Hepatocyte (in vitro differentiated cells): ENCODE data around the gene OR10H1. TPM values are rescaled to one million over a fixed set of nuclear protein-coding genes. Genes with fewer than 3 reads are reported as not detected.

Experiments used
- DNase-seq: peaks from one replicate; pipeline ENCODE4 v3.0.0-alpha.2; 2016; ENCODE audit warnings: low spot score
- H2AFZ ChIP-seq: fragments of 200-600 bp; sonication (generic); 2 replicates; pipeline ENCODE4 v1.6.0; 2016; ENCODE audit warnings: antibody characterized with exemption, mild to moderate bottlenecking
- H3K27ac ChIP-seq: fragments of 200-600 bp; sonication (generic); 2 replicates; pipeline ENCODE4 v1.5.1; 2016; ENCODE audit warnings: mild to moderate bottlenecking
- H3K27me3 ChIP-seq: fragments of 200-600 bp; sonication (generic); 2 replicates; pipeline ENCODE4 v1.6.1; 2016
- H3K36me3 ChIP-seq: fragments of 200-600 bp; sonication (generic); replicated peaks from 2 replicates; pipeline ENCODE4 v1.5.1; 2016; ENCODE audit warnings: low read depth; ENCODE audit not compliant: insufficient read depth
- H3K4me1 ChIP-seq: fragments of 200-600 bp; sonication (generic); 2 replicates; pipeline ENCODE4 v1.5.1; 2016; ENCODE audit warnings: mild to moderate bottlenecking, moderate library complexity; ENCODE audit not compliant: insufficient read depth
- H3K4me2 ChIP-seq: fragments of 200-600 bp; sonication (generic); 2 replicates; pipeline ENCODE4 v1.6.0; 2016
- H3K4me3 ChIP-seq: fragments of 200-600 bp; sonication (generic); 2 replicates; pipeline ENCODE4 v1.5.1; 2016; ENCODE audit warnings: mild to moderate bottlenecking
- H3K79me2 ChIP-seq: fragments of 200-600 bp; sonication (generic); 2 replicates; pipeline ENCODE4 v1.6.0; 2017; ENCODE audit warnings: mild to moderate bottlenecking
- H3K9me2 ChIP-seq: fragments of 200-600 bp; sonication (generic); replicated peaks from 2 replicates; pipeline ENCODE4 v1.6.0; 2017; ENCODE audit warnings: mild to moderate bottlenecking; ENCODE audit not compliant: insufficient read depth
- H3K9me3 ChIP-seq: fragments of 200-600 bp; sonication (generic); 2 replicates; pipeline ENCODE4 v1.5.1; 2016; ENCODE audit warnings: low read depth, mild to moderate bottlenecking
- H4K20me1 ChIP-seq: fragments of 200-600 bp; sonication (generic); 2 replicates; pipeline ENCODE4 v1.6.0; 2016; ENCODE audit warnings: mild to moderate bottlenecking; ENCODE audit not compliant: insufficient read depth, poor library complexity, severe bottlenecking
- CTCF ChIP-seq: fragments of 200-600 bp; sonication (generic); IDR thresholded peaks from 2 replicates; pipeline ENCODE4 v1.5.1; 2016; ENCODE audit warnings: antibody characterized with exemption, mild to moderate bottlenecking; ENCODE audit not compliant: poor library complexity
- EZH2 ChIP-seq: fragments of 200-600 bp; sonication (generic); IDR thresholded peaks from 2 replicates; pipeline ENCODE4 v1.6.1; 2016; ENCODE audit warnings: antibody characterized with exemption, mild to moderate bottlenecking, borderline replicate concordance
- EZH2phosphoT487 ChIP-seq: fragments of 200-600 bp; sonication (generic); IDR thresholded peaks from one replicate; pipeline ENCODE4 v1.6.1; 2018; ENCODE audit warnings: antibody characterized with exemption, mild to moderate bottlenecking, low read depth, moderate library complexity; ENCODE audit not compliant: unreplicated experiment, severe bottlenecking
- whole genome bisulfite sequencing: methylation state at CpG from one replicate; pipeline ENCODE4 v1.1.6; 2016; ENCODE audit warnings: low lambda C conversion rate; ENCODE audit errors: missing lambda C conversion rate; 5-methylcytosine and 5-hydroxymethylcytosine counted together
- polyA plus RNA-seq: library from polyadenylated mRNA; unstranded; fragments of >200 nt; fragmentation: Nextera tagmentation; extraction: Ambion mirVana; gene quantifications from 2 replicates; pipeline ENCODE4 v1.2.1, GENCODE V29; 2016
- total RNA-seq: library from RNA; depleted of rRNA; stranded (reverse); fragments of >200 nt; gene quantifications from 2 replicates; pipeline ENCODE4 v1.2.3, GENCODE V29; 2014

The OR10H1 gene
- total and polyA plus RNA-seq, 2 experiments from 2014 or later = not detected

GRCh38 chr19:15779756-15780476 lies 35.5 kb downstream of the OR10H1 start:
- Histone ChIP-seq H3K4me3 (no peak overlapping the region), H3K4me1 (no peaks in the 10 kb centered on the region)

GRCh38 chr19:15776991-15777970 lies 38.2 kb downstream of the OR10H1 start:
- Histone ChIP-seq H3K27me3 (no peaks in the 10 kb centered on the region), H3K4me3 (no peak overlapping the region), H4K20me1 (no peaks in the 10 kb centered on the region), H3K79me2 (no peaks in the 10 kb centered on the region), H3K27ac (no peak overlapping the region), H2AFZ (no peak overlapping the region), H3K9me3 (no peaks in the 10 kb centered on the region), H3K9me2 (no peaks in the 10 kb centered on the region), H3K36me3 (no peaks in the 10 kb centered on the region), H3K4me2 (no peak overlapping the region), H3K4me1 (no peaks in the 10 kb centered on the region)
- TF ChIP-seq CTCF (no peak), EZH2 (no peak), EZH2phosphoT487 (no peak)
- 62% methylated on average over 9 of the region's 9 CpGs for WGBS
- no peak for DNase-seq

More at GRCh38 chr19:15779756-15780476, 35.5 kb downstream of the OR10H1 start:
- 74% methylated on average over 9 of the region's 10 CpGs for WGBS
- H4K20me1 ChIP-seq = no peaks in the 10 kb centered on the region
- no peaks in the 10 kb centered on the region for H3K79me2 ChIP-seq
- TF ChIP-seq CTCF (no peak), EZH2phosphoT487 (no peak), EZH2 (no peak)
- H3K27ac ChIP-seq = no peak overlapping the region
- H3K36me3 ChIP-seq = no peaks in the 10 kb centered on the region
- DNase-seq = no peak
- H3K27me3 ChIP-seq = no peaks in the 10 kb centered on the region
- H3K4me2 ChIP-seq = no peak overlapping the region
- no peak overlapping the region for H2AFZ ChIP-seq
- no peaks in the 10 kb centered on the region for H3K9me2 ChIP-seq
- no peaks in the 10 kb centered on the region for H3K9me3 ChIP-seq

- no peak for DNase-seq
- 74% methylated on average over 4 of the region's 4 CpGs for WGBS
- TF ChIP-seq EZH2 (no peak), CTCF (no peak), EZH2phosphoT487 (no peak)
Observed at GRCh38 chr19:15776264-15776663, 39.2 kb downstream of the OR10H1 start.

More at GRCh38 chr19:15776264-15776663, 39.2 kb downstream of the OR10H1 start:
- Histone ChIP-seq H3K36me3 (no peaks in the 10 kb centered on the region), H3K9me3 (no peaks in the 10 kb centered on the region), H3K79me2 (no peaks in the 10 kb centered on the region), H2AFZ (no peak overlapping the region), H3K9me2 (no peaks in the 10 kb centered on the region), H4K20me1 (no peaks in the 10 kb centered on the region), H3K4me3 (no peak overlapping the region), H3K27ac (no peak overlapping the region), H3K27me3 (no peaks in the 10 kb centered on the region), H3K4me2 (no peak overlapping the region), H3K4me1 (no peaks in the 10 kb centered on the region)
